GM12878 (cell line): ENCODE data around the gene MRTFA.

Experiments used
- BACH1 ChIP-seq: fragments of 450-650 bp; IDR thresholded peaks from 2 replicates; pipeline ENCODE4 v1.6.1; 2017; ENCODE audit warnings: mild to moderate bottlenecking, borderline replicate concordance
- BRCA1 ChIP-seq: IDR thresholded peaks from 2 replicates; pipeline ENCODE4 v1.6.1; 2011; ENCODE audit warnings: low read depth, low read length, improper control_type of control experiment
- CBFB ChIP-seq: IDR thresholded peaks from 2 replicates; pipeline ENCODE4 v1.6.1; 2016; ENCODE audit warnings: antibody characterized with exemption, low read depth
- CEBPB ChIP-seq, 2 experiments: fragments of 150-350 bp in 1 of 2; IDR thresholded peaks; 2 replicates each; pipeline ENCODE4 v1.6.1; 2012 to 2014; ENCODE audit warnings: low read depth in 2 of 2, low read length in 2 of 2, borderline replicate concordance in 1 of 2, inconsistent platforms in 1 of 2
- MTA3 ChIP-seq: IDR thresholded peaks from 2 replicates; pipeline ENCODE4 v1.6.1; 2012; ENCODE audit warnings: low read length, inconsistent platforms, borderline replicate concordance
- PBX3 ChIP-seq: IDR thresholded peaks from 2 replicates; pipeline ENCODE4 v1.6.1; 2011; ENCODE audit warnings: mild to moderate bottlenecking, low read depth, low read length, moderate library complexity; ENCODE audit not compliant: insufficient replicate concordance
- SKIL ChIP-seq: fragments of 450-650 bp; IDR thresholded peaks from 2 replicates; pipeline ENCODE4 v1.6.1; 2017; ENCODE audit warnings: mild to moderate bottlenecking, low read depth, inconsistent platforms; ENCODE audit not compliant: poor library complexity, severe bottlenecking
- YY1 ChIP-seq: IDR thresholded peaks from 2 replicates; pipeline ENCODE4 v1.6.1; 2011; ENCODE audit warnings: low read depth, mild to moderate bottlenecking, low read length
- ZNF24 ChIP-seq: fragments of 450-650 bp; IDR thresholded peaks from 2 replicates; pipeline ENCODE4 v1.6.1; 2017; ENCODE audit warnings: antibody characterized with exemption, mild to moderate bottlenecking
- TF ChIP-seq, protein P1 (sequence below), 3 experiments: IDR thresholded peaks in 2 of 3; conservative IDR thresholded peaks in 1 of 3; 2 replicates each; pipeline ENCODE4 v1.5.1; 2011; ENCODE audit warnings: low read depth in 3 of 3, low read length in 3 of 3, mild to moderate bottlenecking in 3 of 3, control low read depth in 2 of 3, moderate library complexity in 2 of 3, inconsistent platforms in 1 of 3, mixed read lengths in 1 of 3; ENCODE audit not compliant: control insufficient read depth in 2 of 3, insufficient read depth in 1 of 3; ENCODE audit errors: extremely low read depth in 1 of 3
- TF ChIP-seq, protein P2 (sequence below): IDR thresholded peaks from 2 replicates; pipeline ENCODE4 v1.6.1; 2012; ENCODE audit warnings: low read length, inconsistent platforms

- no peak for TF ChIP-seq MTA3
- no peak for TF ChIP-seq BACH1
- TF ChIP-seq, protein P1, sequence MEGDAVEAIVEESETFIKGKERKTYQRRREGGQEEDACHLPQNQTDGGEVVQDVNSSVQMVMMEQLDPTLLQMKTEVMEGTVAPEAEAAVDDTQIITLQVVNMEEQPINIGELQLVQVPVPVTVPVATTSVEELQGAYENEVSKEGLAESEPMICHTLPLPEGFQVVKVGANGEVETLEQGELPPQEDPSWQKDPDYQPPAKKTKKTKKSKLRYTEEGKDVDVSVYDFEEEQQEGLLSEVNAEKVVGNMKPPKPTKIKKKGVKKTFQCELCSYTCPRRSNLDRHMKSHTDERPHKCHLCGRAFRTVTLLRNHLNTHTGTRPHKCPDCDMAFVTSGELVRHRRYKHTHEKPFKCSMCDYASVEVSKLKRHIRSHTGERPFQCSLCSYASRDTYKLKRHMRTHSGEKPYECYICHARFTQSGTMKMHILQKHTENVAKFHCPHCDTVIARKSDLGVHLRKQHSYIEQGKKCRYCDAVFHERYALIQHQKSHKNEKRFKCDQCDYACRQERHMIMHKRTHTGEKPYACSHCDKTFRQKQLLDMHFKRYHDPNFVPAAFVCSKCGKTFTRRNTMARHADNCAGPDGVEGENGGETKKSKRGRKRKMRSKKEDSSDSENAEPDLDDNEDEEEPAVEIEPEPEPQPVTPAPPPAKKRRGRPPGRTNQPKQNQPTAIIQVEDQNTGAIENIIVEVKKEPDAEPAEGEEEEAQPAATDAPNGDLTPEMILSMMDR (IDR thresholded peaks at IDR 0.05 in 2 of 3, conservative IDR thresholded peaks at IDR 0.05 in 1 of 3; ENCODE audit: control insufficient read depth in 2 of 3, extremely low read depth in 1 of 3, insufficient read depth in 1 of 3, low read depth in 3 of 3, low read length in 3 of 3), result no peak
- no peak for TF ChIP-seq YY1
- no peak for TF ChIP-seq CBFB
- TF ChIP-seq BRCA1, result no peak
- TF ChIP-seq SKIL, result no peak
- TF ChIP-seq ZNF24, result no peak
- TF ChIP-seq, protein P2, sequence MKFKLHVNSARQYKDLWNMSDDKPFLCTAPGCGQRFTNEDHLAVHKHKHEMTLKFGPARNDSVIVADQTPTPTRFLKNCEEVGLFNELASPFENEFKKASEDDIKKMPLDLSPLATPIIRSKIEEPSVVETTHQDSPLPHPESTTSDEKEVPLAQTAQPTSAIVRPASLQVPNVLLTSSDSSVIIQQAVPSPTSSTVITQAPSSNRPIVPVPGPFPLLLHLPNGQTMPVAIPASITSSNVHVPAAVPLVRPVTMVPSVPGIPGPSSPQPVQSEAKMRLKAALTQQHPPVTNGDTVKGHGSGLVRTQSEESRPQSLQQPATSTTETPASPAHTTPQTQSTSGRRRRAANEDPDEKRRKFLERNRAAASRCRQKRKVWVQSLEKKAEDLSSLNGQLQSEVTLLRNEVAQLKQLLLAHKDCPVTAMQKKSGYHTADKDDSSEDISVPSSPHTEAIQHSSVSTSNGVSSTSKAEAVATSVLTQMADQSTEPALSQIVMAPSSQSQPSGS, result no peak
- TF ChIP-seq PBX3, result no peak
- no peak for TF ChIP-seq CEBPB (IDR thresholded peaks at IDR 0.05; ENCODE audit: borderline replicate concordance in 1 of 2, low read depth in 2 of 2, low read length in 2 of 2)
Observed at GRCh38 chr22:40567106-40567505, 69.4 kb downstream of the MRTFA start.
